ENCODE measurements around the gene CLOCK.
A peak's percentile ranks its signal among the peaks of the same experiment; 100 is the strongest.
"Not testable (repeated sequence)": the region's sequence is repeated elsewhere in the genome, so short reads cannot be mapped to it uniquely, and the experiment has no call there.

CLOCK gene, protein sequence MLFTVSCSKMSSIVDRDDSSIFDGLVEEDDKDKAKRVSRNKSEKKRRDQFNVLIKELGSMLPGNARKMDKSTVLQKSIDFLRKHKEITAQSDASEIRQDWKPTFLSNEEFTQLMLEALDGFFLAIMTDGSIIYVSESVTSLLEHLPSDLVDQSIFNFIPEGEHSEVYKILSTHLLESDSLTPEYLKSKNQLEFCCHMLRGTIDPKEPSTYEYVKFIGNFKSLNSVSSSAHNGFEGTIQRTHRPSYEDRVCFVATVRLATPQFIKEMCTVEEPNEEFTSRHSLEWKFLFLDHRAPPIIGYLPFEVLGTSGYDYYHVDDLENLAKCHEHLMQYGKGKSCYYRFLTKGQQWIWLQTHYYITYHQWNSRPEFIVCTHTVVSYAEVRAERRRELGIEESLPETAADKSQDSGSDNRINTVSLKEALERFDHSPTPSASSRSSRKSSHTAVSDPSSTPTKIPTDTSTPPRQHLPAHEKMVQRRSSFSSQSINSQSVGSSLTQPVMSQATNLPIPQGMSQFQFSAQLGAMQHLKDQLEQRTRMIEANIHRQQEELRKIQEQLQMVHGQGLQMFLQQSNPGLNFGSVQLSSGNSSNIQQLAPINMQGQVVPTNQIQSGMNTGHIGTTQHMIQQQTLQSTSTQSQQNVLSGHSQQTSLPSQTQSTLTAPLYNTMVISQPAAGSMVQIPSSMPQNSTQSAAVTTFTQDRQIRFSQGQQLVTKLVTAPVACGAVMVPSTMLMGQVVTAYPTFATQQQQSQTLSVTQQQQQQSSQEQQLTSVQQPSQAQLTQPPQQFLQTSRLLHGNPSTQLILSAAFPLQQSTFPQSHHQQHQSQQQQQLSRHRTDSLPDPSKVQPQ

DNA sequence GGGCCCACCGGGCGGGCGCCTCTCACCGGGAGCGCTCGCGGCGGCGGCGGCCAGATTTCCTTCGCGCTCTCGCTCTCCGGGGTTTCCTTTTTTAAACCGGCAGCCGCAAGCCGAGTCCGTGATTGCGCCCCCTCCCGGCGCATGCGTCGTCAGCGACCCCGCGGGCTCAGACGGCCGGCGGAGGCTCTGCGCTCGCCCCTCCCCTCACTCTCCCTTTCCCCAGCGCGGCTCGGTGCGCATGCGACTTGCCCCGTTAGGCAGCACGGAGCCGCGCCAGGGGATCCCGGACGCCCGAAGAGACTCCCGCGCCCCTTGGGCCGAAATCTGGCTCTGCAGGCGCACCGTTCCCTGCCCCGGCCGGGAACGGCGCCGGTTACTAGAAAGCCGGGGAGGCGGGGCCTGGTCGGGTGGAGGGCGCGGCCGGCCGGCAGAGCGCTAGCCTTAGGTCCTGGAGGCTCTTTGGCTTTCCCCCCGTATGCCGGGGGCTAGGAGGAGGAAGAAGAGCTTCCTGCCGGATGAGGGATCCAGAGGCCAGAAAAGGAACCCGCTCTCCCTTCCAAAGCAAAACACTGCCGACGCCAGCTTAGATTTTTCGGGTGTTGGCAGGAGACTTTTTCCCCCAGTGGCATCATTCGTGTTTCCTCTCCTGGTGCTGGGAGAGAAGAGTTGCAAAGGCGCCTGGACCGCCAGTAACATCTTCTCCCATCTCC lies at the start of gene CLOCK:
Gene CLOCK (minus strand): TSS at position 154 of the 710 bp plus-strand sequence. CDS start 64,124 bp downstream, outside the sequence.
- peak within 1 kb of the TSS; percentile 79 for H3K4me3 ChIP-seq (ENCODE audit: control insufficient read depth, low read depth, low read length)
- peak; percentile 45 for DNase-seq (ENCODE audit: low read depth)
- TF ChIP-seq, protein P1, sequence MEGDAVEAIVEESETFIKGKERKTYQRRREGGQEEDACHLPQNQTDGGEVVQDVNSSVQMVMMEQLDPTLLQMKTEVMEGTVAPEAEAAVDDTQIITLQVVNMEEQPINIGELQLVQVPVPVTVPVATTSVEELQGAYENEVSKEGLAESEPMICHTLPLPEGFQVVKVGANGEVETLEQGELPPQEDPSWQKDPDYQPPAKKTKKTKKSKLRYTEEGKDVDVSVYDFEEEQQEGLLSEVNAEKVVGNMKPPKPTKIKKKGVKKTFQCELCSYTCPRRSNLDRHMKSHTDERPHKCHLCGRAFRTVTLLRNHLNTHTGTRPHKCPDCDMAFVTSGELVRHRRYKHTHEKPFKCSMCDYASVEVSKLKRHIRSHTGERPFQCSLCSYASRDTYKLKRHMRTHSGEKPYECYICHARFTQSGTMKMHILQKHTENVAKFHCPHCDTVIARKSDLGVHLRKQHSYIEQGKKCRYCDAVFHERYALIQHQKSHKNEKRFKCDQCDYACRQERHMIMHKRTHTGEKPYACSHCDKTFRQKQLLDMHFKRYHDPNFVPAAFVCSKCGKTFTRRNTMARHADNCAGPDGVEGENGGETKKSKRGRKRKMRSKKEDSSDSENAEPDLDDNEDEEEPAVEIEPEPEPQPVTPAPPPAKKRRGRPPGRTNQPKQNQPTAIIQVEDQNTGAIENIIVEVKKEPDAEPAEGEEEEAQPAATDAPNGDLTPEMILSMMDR (IDR thresholded peaks at IDR 0.05; ENCODE audit: control insufficient read depth, insufficient read depth, low read depth, low read length, missing control alignments): peak; percentile 40

DNA sequence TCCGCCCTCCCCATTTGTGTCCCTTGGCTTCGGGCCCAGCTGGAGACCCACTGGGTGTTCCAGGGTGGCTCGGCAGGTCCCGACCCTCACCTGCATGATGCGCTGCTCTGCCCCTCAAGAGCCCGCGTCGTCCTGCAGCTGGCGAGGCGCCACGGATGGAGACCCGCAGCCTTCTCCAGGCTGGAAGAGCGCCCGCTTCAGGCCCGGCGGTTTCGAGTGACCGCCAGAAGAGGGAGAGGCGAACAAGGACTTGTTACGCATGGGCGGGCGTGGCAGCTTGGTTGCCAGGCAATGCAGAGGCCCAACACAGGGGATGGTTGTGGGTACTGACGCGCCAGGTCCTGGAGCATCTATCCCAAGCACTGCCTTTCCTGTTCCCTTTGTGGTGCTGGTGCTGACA lies 45.3 kb upstream of the CLOCK start, which contains the start of gene PDCL2:
Gene PDCL2 (minus strand): TSS at position 232 of the 400 bp plus-strand sequence. CDS start 136 bp downstream, at position 96.
- DNase-seq (ENCODE audit: low read depth): no peak
- TF ChIP-seq, protein P1 (IDR thresholded peaks at IDR 0.05; ENCODE audit: control insufficient read depth, insufficient read depth, low read depth, low read length, missing control alignments): no peak
- H3K4me3 ChIP-seq (ENCODE audit: control insufficient read depth, low read depth, low read length): no peak within 1 kb of the TSS

DNA sequence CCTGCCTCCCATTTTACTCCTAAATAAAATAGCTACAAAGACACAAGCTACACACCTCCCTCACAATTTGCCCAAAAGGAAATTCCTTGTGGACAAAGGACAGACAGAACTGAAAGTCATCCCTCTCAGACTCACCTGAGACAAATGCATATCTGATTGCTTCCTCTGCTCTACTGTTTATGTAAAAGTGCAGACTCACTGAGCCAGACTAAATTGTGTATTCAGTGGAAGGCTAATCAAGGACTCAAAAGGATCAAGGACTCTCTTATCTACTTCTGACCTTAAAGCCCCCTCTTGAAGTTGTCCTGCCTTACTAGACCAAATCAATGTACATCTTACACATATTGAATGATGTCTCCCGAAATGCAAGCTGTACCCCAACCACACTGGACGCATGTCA lies 41.5 kb upstream of the CLOCK start:
- H3K4me3 ChIP-seq (ENCODE audit: control insufficient read depth, low read depth, low read length): no peak overlapping the region
- TF ChIP-seq, protein P1 (IDR thresholded peaks at IDR 0.05; ENCODE audit: control insufficient read depth, insufficient read depth, low read depth, low read length, missing control alignments): no peak
- no peak for DNase-seq (ENCODE audit: low read depth)

DNA sequence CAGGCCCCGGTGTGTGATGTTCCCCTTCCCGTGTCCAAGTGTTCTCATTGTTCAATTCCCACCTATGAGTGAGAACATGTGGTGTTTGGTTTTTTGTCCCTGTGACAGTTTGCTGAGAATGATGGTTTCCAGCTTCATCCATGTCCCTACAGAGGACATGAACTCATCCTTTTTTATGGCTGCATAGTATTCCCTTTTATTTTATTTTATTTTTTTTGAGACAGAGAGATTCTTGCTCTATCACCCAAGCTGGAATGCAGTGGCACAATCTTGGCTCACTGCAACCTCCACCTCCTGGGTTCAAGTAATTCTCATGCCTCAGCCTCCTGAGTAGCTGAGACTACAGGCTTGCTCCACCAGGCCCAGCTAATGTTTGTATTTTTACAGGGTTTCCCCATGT lies 36.1 kb upstream of the CLOCK start:
- H3K4me3 ChIP-seq (ENCODE audit: control insufficient read depth, low read depth, low read length); DNase-seq (ENCODE audit: low read depth): not testable (repeated sequence)

DNA sequence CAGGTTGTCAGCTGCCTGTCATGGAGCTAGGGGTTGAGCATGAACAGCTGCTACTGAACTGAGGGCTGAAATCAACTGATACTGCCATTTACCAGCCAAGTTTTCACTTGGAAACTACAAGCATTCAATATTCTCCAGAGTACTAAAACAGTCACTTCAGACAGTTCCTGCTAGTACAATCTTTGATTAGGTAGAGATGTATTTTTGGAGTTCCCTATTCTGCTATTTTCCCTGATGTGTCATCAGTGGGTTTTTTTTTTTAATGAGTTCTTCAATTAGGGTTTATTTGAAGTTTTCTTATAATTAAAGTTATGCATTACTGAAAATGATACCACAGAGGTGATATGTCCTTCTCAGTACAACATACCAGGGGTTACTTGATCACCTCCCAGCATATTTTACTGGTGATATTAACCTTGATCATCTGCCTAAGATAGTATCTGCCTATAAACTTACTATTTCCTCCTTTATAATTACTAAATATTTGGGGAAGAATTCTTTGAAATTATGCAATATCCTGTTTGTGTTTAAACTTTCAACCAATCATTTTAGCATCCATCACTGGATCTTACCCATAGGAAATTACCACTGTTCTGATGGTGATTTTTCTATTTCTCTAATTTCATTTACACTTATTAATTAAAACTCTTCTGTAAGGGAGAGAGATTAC lies 31.8 kb upstream of the CLOCK start:
- TF ChIP-seq, protein P1 (IDR thresholded peaks at IDR 0.05; ENCODE audit: control insufficient read depth, insufficient read depth, low read depth, low read length, missing control alignments): no peak
- DNase-seq (ENCODE audit: low read depth): no peak
- no peak overlapping the region for H3K4me3 ChIP-seq (ENCODE audit: control insufficient read depth, low read depth, low read length)

DNA sequence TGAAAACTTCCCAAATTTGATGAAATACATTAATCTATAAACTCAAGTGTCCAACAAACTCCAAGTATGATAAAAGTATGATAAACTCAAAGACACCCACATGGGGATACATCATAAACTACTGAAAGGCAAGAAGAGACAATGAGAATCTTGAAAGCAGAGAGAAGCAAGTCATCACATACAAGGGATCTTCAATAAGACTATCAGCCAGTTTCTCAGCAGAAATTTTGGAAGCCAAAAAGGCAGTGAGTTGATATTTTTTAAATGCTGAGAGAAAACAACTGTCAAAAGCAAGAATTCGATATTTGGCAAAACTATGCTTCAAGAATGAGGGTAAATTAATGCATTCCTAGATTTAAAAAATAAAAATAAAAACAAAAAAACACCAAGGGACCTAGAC lies 28.8 kb upstream of the CLOCK start:
- TF ChIP-seq, protein P1 (IDR thresholded peaks at IDR 0.05; ENCODE audit: control insufficient read depth, insufficient read depth, low read depth, low read length, missing control alignments): no peak
- no peak overlapping the region for H3K4me3 ChIP-seq (ENCODE audit: control insufficient read depth, low read depth, low read length)
- DNase-seq (ENCODE audit: low read depth): no peak
